Naive thymus-derived CD8-positive, alpha-beta T cell (primary cell): Measurements from ENCODE around the gene FOXQ1. TPM values are rescaled to one million over a fixed set of nuclear protein-coding genes. Genes with fewer than 3 reads are reported as not detected.
A peak's percentile ranks its signal among the peaks of the same experiment; 100 is the strongest.

ENCODE experiments used
- ATAC-seq, 2 donors: fragments of 150-1000 bp; cut with Tn5 transposase in 1 of 2; sonication (Bioruptor Pico), chemical (Tn5 transposase) in 1 of 2; 1 replicate in 1 of 2; 2 replicates in 1 of 2; pipeline ENCODE4 v1.10.0; 2021; ENCODE audit warnings: mild to moderate bottlenecking in 2 of 2, moderate library complexity in 2 of 2
- POLR2A ChIA-PET: fragments of 350-600 bp; sonication (Branson Sonifier 250); formaldehyde crosslinking; loops from one replicate; lab custom pipeline; 2021; ENCODE audit warnings: antibody characterized with exemption; lab: Charles Lee
- DNase-seq, 10 donors: peaks; one replicate each; pipeline versions ENCODE4 v3.0.0 to v3.0.0-alpha.2; 2020 to 2022
- H3K27ac Mint-ChIP-seq, 10 donors: one replicate each; pipeline ENCODE4 v1.8.0; 2020 to 2022; ENCODE audit warnings: mild to moderate bottlenecking in 10 of 10, mixed read lengths in 10 of 10, moderate library complexity in 4 of 10, inconsistent platforms in 1 of 10
- H3K27me3 Mint-ChIP-seq, 5 donors: one replicate each; pipeline ENCODE4 v1.8.0; 2021 to 2022; ENCODE audit warnings: mixed read lengths in 5 of 5
- H3K36me3 Mint-ChIP-seq, 3 donors: one replicate each; pipeline ENCODE4 v1.8.0; 2020 to 2022; ENCODE audit warnings: mixed read lengths in 3 of 3, mild to moderate bottlenecking in 2 of 3, inconsistent platforms in 1 of 3
- H3K4me1 Mint-ChIP-seq, 4 donors: one replicate each; pipeline ENCODE4 v1.8.0; 2021 to 2022; ENCODE audit warnings: mixed read lengths in 4 of 4
- H3K4me3 Mint-ChIP-seq, 10 donors: one replicate each; pipeline ENCODE4 v1.8.0; 2020 to 2022; ENCODE audit warnings: mild to moderate bottlenecking in 10 of 10, mixed read lengths in 10 of 10, moderate library complexity in 6 of 10, inconsistent platforms in 1 of 10
- H3K9me3 Mint-ChIP-seq, 9 donors: one replicate each; pipeline ENCODE4 v1.8.0; 2020 to 2022; ENCODE audit warnings: mixed read lengths in 9 of 9, mild to moderate bottlenecking in 3 of 9, inconsistent platforms in 1 of 9, moderate library complexity in 1 of 9
- polyA plus RNA-seq, 3 donors: library from polyadenylated mRNA; unstranded; fragments of 300-500 nt; fragmentation: Illumina TruSeq; gene quantifications; one replicate each; pipeline ENCODE4 v1.2.3, GENCODE V29; 2021
- total RNA-seq, 8 experiments: library from RNA in 2 of 8; stranded (reverse) in 2 of 8; gene quantifications; one replicate each; pipeline ENCODE4 v1.2.3 and lab custom pipeline; 2021 to 2026

Gene FOXQ1
- total and polyA plus RNA-seq, 5 experiments from 2014 or later: not detected

- Mint-ChIP-seq H3K4me3 (no peak overlapping the region), H3K4me1 (no peaks in the 10 kb centered on the region), H3K27ac (no peak overlapping the region), H3K27me3 (peaks cover 24 to 70% (median 33%) of the 10 kb centered on the region in 5 donors), H3K36me3 (peaks cover 0 to 21% (median 0%) of the 10 kb centered on the region in 3 donors), H3K9me3 (peaks cover 3 to 30% (median 16%) of the 10 kb centered on the region in 9 donors)
- ATAC-seq: no peak
- POLR2A ChIA-PET: no interaction called here
- no peak for DNase-seq
These were observed 15.7 kb downstream of the FOXQ1 start for GRCh38 chr6:1327630-1328029.

GRCh38 chr6:1328129-1328800 is 16.4 kb downstream of the FOXQ1 start:
- DNase-seq: no peak
- Mint-ChIP-seq H3K4me1 (no peaks in the 10 kb centered on the region), H3K4me3 (no peak overlapping the region), H3K27me3 (peaks cover 24 to 75% (median 34%) of the 10 kb centered on the region in 5 donors), H3K36me3 (peaks cover 0 to 21% (median 0%) of the 10 kb centered on the region in 3 donors), H3K27ac (peak overlapping the region in 1 of 10 donors; percentile 4), H3K9me3 (peaks cover 3 to 30% (median 16%) of the 10 kb centered on the region in 9 donors)
- ATAC-seq: no peak
- POLR2A ChIA-PET: no interaction called here

GRCh38 chr6:1329708-1330107 is 17.8 kb downstream of the FOXQ1 start:
- DNase-seq (no peak), ATAC-seq (no peak)
- no peaks in the 10 kb centered on the region for H3K4me1 Mint-ChIP-seq
- POLR2A ChIA-PET: no interaction called here
- no peak overlapping the region for H3K27ac Mint-ChIP-seq
- peaks cover 3 to 30% (median 16%) of the 10 kb centered on the region in 9 donors for H3K9me3 Mint-ChIP-seq
- peaks cover 0 to 21% (median 0%) of the 10 kb centered on the region in 3 donors for H3K36me3 Mint-ChIP-seq
- H3K27me3 Mint-ChIP-seq: peaks cover 24 to 77% (median 33%) of the 10 kb centered on the region in 5 donors
- H3K4me3 Mint-ChIP-seq: no peak overlapping the region

GRCh38 chr6:1334684-1335083 is 22.8 kb downstream of the FOXQ1 start:
- POLR2A ChIA-PET: no interaction called here

GRCh38 chr6:1335367-1336037 is 23.6 kb downstream of the FOXQ1 start:
- H3K4me3 Mint-ChIP-seq: no peak overlapping the region
- peaks cover 16 to 63% (median 32%) of the 10 kb centered on the region in 5 donors for H3K27me3 Mint-ChIP-seq
- ATAC-seq: no peak
- H3K27ac Mint-ChIP-seq: no peak overlapping the region
- POLR2A ChIA-PET: no interaction called here
- H3K9me3 Mint-ChIP-seq: peaks cover 0 to 9% (median 6%) of the 10 kb centered on the region in 9 donors
- H3K36me3 Mint-ChIP-seq: peaks cover 0 to 1% (median 0%) of the 10 kb centered on the region in 3 donors
- peaks cover 0 to 2% (median 0%) of the 10 kb centered on the region in 4 donors for H3K4me1 Mint-ChIP-seq
- no peak for DNase-seq

More at GRCh38 chr6:1334684-1335083, 22.8 kb downstream of the FOXQ1 start:
- no peak for DNase-seq
- Mint-ChIP-seq H3K9me3 (peaks cover 0 to 17% (median 12%) of the 10 kb centered on the region in 9 donors), H3K36me3 (peaks cover 0 to 8% (median 0%) of the 10 kb centered on the region in 3 donors), H3K27me3 (peaks cover 15 to 65% (median 31%) of the 10 kb centered on the region in 5 donors), H3K4me1 (peaks cover 0 to 2% (median 0%) of the 10 kb centered on the region in 4 donors), H3K4me3 (no peak overlapping the region), H3K27ac (no peak overlapping the region)
- no peak for ATAC-seq

GRCh38 chr6:1336246-1336843 is 24.4 kb downstream of the FOXQ1 start:
- ATAC-seq (no peak), DNase-seq (no peak)
- H3K27ac Mint-ChIP-seq: no peak overlapping the region
- H3K27me3 Mint-ChIP-seq: peaks cover 19 to 69% (median 32%) of the 10 kb centered on the region in 5 donors
- H3K4me3 Mint-ChIP-seq: no peak overlapping the region
- H3K36me3 Mint-ChIP-seq: no peaks in the 10 kb centered on the region
- peaks cover 0 to under 1% (median 0%) of the 10 kb centered on the region in 9 donors for H3K9me3 Mint-ChIP-seq
- H3K4me1 Mint-ChIP-seq: peaks cover 0 to 2% (median 0%) of the 10 kb centered on the region in 4 donors
- POLR2A ChIA-PET: no interaction called here

- Mint-ChIP-seq H3K9me3 (peaks cover 0 to 6% (median under 1%) of the 10 kb centered on the region in 9 donors), H3K27ac (no peak overlapping the region), H3K36me3 (peaks cover 0 to 6% (median 0%) of the 10 kb centered on the region in 3 donors), H3K4me3 (no peak overlapping the region), H3K4me1 (peaks cover 0 to 2% (median 0%) of the 10 kb centered on the region in 4 donors), H3K27me3 (peaks cover 21 to 74% (median 35%) of the 10 kb centered on the region in 5 donors)
- no peak for ATAC-seq
- POLR2A ChIA-PET: no interaction called here
- no peak for DNase-seq
These were observed 25.9 kb downstream of the FOXQ1 start for GRCh38 chr6:1337791-1338190.

GRCh38 chr6:1346101-1346500 is 34.2 kb downstream of the FOXQ1 start:
- DNase-seq: no peak
- POLR2A ChIA-PET: no interaction called here
- no peak for ATAC-seq
- Mint-ChIP-seq H3K27me3 (peaks cover 20 to 58% (median 50%) of the 10 kb centered on the region in 5 donors), H3K9me3 (peaks cover 9 to 52% (median 32%) of the 10 kb centered on the region in 9 donors), H3K4me3 (no peak overlapping the region), H3K27ac (no peak overlapping the region), H3K4me1 (no peaks in the 10 kb centered on the region), H3K36me3 (peaks cover 2 to 28% (median 3%) of the 10 kb centered on the region in 3 donors)

- Mint-ChIP-seq H3K9me3 (peaks cover 10 to 57% (median 37%) of the 10 kb centered on the region in 9 donors), H3K27me3 (peaks cover 15 to 58% (median 48%) of the 10 kb centered on the region in 5 donors), H3K27ac (no peak overlapping the region), H3K4me3 (no peak overlapping the region), H3K36me3 (peaks cover 3 to 33% (median 7%) of the 10 kb centered on the region in 3 donors), H3K4me1 (no peaks in the 10 kb centered on the region)
- DNase-seq (no peak), ATAC-seq (no peak)
- POLR2A ChIA-PET: no interaction called here
These were observed 34.7 kb downstream of the FOXQ1 start for GRCh38 chr6:1346558-1347091.

GRCh38 chr6:1347161-1347560 is 35.3 kb downstream of the FOXQ1 start:
- Mint-ChIP-seq H3K27me3 (peaks cover 17 to 58% (median 46%) of the 10 kb centered on the region in 5 donors), H3K9me3 (peaks cover 13 to 59% (median 38%) of the 10 kb centered on the region in 9 donors), H3K4me3 (no peak overlapping the region), H3K36me3 (peaks cover 3 to 31% (median 11%) of the 10 kb centered on the region in 3 donors), H3K27ac (no peak overlapping the region), H3K4me1 (no peaks in the 10 kb centered on the region)
- POLR2A ChIA-PET: no interaction called here
- ATAC-seq: no peak
- no peak for DNase-seq

GRCh38 chr6:1348675-1349074 is 36.8 kb downstream of the FOXQ1 start:
- no peak for DNase-seq
- Mint-ChIP-seq H3K27me3 (peaks cover 23 to 69% (median 48%) of the 10 kb centered on the region in 5 donors), H3K4me1 (no peaks in the 10 kb centered on the region), H3K36me3 (peaks cover 3 to 28% (median 12%) of the 10 kb centered on the region in 3 donors), H3K27ac (no peak overlapping the region), H3K9me3 (peaks cover 15 to 64% (median 48%) of the 10 kb centered on the region in 9 donors), H3K4me3 (no peak overlapping the region)
- POLR2A ChIA-PET: no interaction called here
- no peak for ATAC-seq

- Mint-ChIP-seq H3K36me3 (peaks cover 3 to 20% (median 12%) of the 10 kb centered on the region in 3 donors), H3K4me1 (no peaks in the 10 kb centered on the region), H3K27ac (no peak overlapping the region), H3K4me3 (no peak overlapping the region), H3K27me3 (peaks cover 30 to 73% (median 53%) of the 10 kb centered on the region in 5 donors), H3K9me3 (peaks cover 5 to 59% (median 39%) of the 10 kb centered on the region in 9 donors)
- POLR2A ChIA-PET: no interaction called here
- ATAC-seq: no peak
- no peak for DNase-seq
These were observed 37.8 kb downstream of the FOXQ1 start for GRCh38 chr6:1349655-1350054.
